ENCODE measurements around the gene GRWD1. TPM values are rescaled to one million over a fixed set of nuclear protein-coding genes. Genes with fewer than 3 reads are reported as not detected.

The GRWD1 gene
- total RNA-seq, 1 donor from 2014 or later = 25.8 TPM

DNA sequence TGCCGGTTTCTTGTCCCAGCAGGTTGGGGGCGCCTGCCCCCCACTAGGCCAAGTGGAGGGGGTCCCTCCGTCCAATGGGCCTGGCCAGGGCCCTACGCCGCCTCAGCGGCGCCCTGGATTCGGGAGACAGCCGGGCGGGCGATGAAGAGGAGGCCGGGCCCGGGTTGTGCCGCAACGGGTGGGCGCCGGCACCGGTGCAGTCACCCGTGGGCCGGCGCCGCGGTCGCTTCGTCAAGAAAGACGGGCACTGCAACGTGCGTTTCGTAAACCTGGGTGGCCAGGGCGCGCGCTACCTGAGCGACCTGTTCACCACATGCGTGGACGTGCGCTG, 15.8 kb downstream of the GRWD1 start:
- Histone ChIP-seq H3K27me3 (ENCODE audit: low read depth) (no peaks in the 10 kb centered on the region), H3K4me1 (no peaks in the 10 kb centered on the region), H3K9me3 (no peaks in the 10 kb centered on the region), H3K4me3 (no peak overlapping the region), H3K27ac (no peak overlapping the region), H3K36me3 (peaks cover 9% of the 10 kb centered on the region)
- TF ChIP-seq, protein P1, sequence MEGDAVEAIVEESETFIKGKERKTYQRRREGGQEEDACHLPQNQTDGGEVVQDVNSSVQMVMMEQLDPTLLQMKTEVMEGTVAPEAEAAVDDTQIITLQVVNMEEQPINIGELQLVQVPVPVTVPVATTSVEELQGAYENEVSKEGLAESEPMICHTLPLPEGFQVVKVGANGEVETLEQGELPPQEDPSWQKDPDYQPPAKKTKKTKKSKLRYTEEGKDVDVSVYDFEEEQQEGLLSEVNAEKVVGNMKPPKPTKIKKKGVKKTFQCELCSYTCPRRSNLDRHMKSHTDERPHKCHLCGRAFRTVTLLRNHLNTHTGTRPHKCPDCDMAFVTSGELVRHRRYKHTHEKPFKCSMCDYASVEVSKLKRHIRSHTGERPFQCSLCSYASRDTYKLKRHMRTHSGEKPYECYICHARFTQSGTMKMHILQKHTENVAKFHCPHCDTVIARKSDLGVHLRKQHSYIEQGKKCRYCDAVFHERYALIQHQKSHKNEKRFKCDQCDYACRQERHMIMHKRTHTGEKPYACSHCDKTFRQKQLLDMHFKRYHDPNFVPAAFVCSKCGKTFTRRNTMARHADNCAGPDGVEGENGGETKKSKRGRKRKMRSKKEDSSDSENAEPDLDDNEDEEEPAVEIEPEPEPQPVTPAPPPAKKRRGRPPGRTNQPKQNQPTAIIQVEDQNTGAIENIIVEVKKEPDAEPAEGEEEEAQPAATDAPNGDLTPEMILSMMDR (IDR thresholded peaks at IDR 0.05) = no peak
- ATAC-seq = peak; percentile 19 to 29
- no peak for DNase-seq
- intact Hi-C loops (cut with DNase I) = no loop called here

DNA sequence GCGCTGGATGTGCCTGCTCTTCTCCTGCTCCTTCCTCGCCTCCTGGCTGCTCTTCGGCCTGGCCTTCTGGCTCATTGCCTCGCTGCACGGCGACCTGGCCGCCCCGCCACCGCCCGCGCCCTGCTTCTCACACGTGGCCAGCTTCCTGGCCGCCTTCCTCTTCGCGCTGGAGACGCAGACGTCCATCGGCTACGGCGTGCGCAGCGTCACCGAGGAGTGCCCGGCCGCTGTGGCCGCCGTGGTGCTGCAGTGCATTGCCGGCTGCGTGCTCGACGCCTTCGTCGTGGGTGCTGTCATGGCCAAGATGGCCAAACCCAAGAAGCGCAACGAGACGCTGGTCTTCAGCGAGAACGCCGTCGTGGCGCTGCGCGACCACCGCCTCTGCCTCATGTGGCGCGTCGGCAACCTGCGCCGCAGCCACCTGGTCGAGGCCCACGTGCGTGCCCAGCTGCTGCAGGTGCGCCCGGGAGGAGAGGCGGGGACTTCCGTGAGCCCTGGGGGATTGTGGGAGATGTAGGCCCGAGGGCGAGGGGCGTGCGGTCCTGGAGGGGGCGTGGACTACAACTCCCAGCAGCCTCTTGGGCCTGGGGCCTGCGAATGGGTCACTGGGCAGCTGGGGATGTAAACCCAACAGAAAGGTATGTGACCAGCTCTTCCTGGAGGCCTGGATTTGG, 16.3 kb downstream of the GRWD1 start:
- ATAC-seq = peak; percentile 8 to 27
- TF ChIP-seq, protein P1 (IDR thresholded peaks at IDR 0.05) = no peak
- intact Hi-C loops (cut with DNase I) = no loop called here
- Histone ChIP-seq H3K4me1 (no peaks in the 10 kb centered on the region), H3K27me3 (ENCODE audit: low read depth) (no peaks in the 10 kb centered on the region), H3K36me3 (peaks cover 4% of the 10 kb centered on the region), H3K9me3 (no peaks in the 10 kb centered on the region), H3K27ac (no peak overlapping the region), H3K4me3 (no peak overlapping the region)
- no peak for DNase-seq

DNA sequence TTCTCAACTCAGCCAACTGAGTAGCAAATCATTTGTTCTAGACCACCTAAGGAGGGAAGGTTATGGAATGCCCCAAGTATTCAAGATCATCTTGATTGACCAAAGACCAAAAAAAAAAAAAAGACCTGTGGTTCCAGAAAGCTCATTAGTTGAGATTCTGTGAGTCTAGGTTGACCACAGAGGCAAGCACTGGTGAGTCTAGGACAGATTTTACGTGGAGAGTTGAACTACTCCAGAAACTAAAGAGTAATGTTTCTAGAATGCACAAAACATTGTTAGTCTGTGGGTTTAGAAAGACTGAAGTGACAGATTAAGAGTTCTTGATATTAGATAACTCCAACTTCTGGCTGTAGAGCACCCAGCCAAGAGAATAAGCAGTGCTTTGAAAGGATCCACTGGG, 19.4 kb downstream of the GRWD1 start:
- no peak for DNase-seq
- no peak overlapping the region for H3K4me3 ChIP-seq
- no peaks in the 10 kb centered on the region for H3K27me3 ChIP-seq (ENCODE audit: low read depth)
- no peak for ATAC-seq
- H3K27ac ChIP-seq = no peak overlapping the region
- no peaks in the 10 kb centered on the region for H3K9me3 ChIP-seq
- intact Hi-C loops (cut with DNase I) = no loop called here
- H3K36me3 ChIP-seq = peaks cover 2% of the 10 kb centered on the region
- TF ChIP-seq, protein P1 (IDR thresholded peaks at IDR 0.05) = no peak
- H3K4me1 ChIP-seq = peaks cover 11% of the 10 kb centered on the region

DNA sequence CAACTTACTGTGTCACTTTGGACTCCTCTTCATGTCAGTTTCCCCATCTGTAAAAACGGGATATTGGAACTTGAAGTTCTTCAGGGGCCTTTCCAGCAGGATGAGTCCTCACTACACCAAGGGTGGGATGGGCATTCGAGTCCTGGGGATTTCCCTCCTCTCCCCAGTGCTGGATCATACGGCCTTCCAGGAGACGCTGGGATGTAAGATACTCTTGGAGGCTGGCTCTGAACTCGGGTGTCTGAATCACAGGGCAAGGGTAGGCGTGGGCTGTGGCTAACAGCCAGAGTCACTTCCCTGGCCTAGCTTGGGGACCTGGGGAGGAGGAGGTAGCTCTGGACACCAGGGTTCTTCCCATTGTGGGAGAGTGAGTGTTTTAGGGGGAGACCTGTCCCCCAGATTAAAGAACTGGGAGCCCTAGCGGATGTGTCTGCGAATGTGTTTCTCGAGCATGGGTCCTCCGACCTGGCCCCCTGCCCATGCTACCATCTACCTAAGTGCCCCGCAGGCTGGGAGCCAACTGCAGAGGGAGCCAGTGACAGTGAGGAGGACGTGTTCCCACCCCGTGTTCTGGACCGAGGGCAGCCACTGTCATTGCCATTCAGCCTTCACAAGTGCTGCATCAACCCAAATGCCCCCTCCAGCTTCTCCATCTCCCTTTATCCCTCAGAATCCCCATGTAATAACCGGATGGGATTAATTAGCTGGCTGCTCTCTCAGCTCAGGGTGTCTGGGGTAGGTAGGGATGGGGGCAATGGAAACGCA, 21.0 kb downstream of the GRWD1 start:
- intact Hi-C loops (cut with DNase I) = no loop called here
- Histone ChIP-seq H3K9me3 (no peaks in the 10 kb centered on the region), H3K4me3 (no peak overlapping the region), H3K27me3 (ENCODE audit: low read depth) (no peaks in the 10 kb centered on the region), H3K27ac (no peak overlapping the region), H3K4me1 (peaks cover 21% of the 10 kb centered on the region), H3K36me3 (peaks cover 17% of the 10 kb centered on the region)
- TF ChIP-seq, protein P1 (IDR thresholded peaks at IDR 0.05) = no peak
- ATAC-seq = no peak
- no peak for DNase-seq

DNA sequence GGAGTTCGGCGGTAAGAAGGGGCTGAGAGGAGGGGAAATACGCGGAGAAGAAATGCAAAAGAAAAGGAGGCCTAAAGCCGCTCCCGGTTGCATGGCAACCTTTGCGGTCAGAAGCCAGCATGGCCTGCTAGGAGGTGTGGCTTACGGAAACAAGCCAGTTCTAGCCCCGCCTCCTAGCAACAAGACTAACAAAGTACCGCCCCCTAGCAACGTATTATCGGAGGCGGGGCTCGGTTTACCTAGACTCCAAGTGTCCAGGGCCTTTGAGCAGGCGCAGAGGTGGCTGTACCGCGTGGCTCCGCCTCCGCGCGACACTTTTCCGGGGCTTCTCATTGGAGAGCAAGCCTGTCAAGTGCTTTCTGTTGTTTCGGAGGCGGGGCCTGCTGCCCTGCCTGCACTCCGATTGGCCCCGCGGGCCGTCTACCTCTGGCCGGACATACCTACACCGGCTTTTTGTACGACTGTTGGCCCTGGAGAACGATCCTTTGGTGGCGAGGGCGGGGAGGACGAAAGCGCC, 23.0 kb downstream of the GRWD1 start:
- H3K27me3 ChIP-seq (ENCODE audit: low read depth) = no peaks in the 10 kb centered on the region
- ATAC-seq (peak; percentile 97), DNase-seq (peak; percentile 100)
- H3K36me3 ChIP-seq = peaks cover 38% of the 10 kb centered on the region
- TF ChIP-seq, protein P1 (IDR thresholded peaks at IDR 0.05) = no peak
- peak overlapping the region; percentile 99 for H3K27ac ChIP-seq
- intact Hi-C loops (cut with DNase I) = no loop called here
- H3K4me3 ChIP-seq = peak overlapping the region; percentile 99
- peaks cover 30% of the 10 kb centered on the region for H3K4me1 ChIP-seq
- no peaks in the 10 kb centered on the region for H3K9me3 ChIP-seq

All from lower lobe of right lung (tissue), 2 donors.